Uterus (tissue), 2 donors: Measurements from ENCODE around the gene CNIH2.

ENCODE experiments used
- CTCF ChIP-seq, 4 experiments: fragments of 200-600 bp in 2 of 4; fragments of 450-650 bp in 2 of 4; sonication (generic) in 2 of 4; IDR thresholded peaks; one replicate each; pipeline ENCODE4 v1.5.1; 2016 to 2019; ENCODE audit warnings: antibody characterized with exemption in 4 of 4, mild to moderate bottlenecking in 2 of 4, moderate library complexity in 1 of 4
- POLR2A ChIP-seq, 2 donors: fragments of 450-650 bp; IDR thresholded peaks; one replicate each; pipeline ENCODE4 v1.6.1; 2016; ENCODE audit warnings: antibody characterized with exemption in 2 of 2, mild to moderate bottlenecking in 1 of 2, moderate library complexity in 1 of 2

- TF ChIP-seq CTCF (IDR thresholded peaks at IDR 0.05) (no peak), POLR2A (IDR thresholded peaks at IDR 0.05) (no peak)
Observed at GRCh38 chr11:66280428-66280827, 2.5 kb downstream of the CNIH2 start.
